GM23248 (cell line): Measurements from ENCODE around the gene RNF157.

Source experiments
- EZH2 ChIP-seq: fragments of 200-600 bp; sonication (generic); IDR thresholded peaks from 2 replicates; pipeline ENCODE4 v1.6.1; 2018; ENCODE audit warnings: antibody characterized with exemption, mild to moderate bottlenecking; ENCODE audit not compliant: insufficient read depth, poor library complexity, severe bottlenecking
- EZH2phosphoT487 ChIP-seq: fragments of 200-600 bp; sonication (generic); IDR thresholded peaks from 2 replicates; pipeline ENCODE4 v1.6.1; 2018; ENCODE audit warnings: antibody characterized with exemption, moderate library complexity, mild to moderate bottlenecking, low read depth; ENCODE audit not compliant: insufficient read depth

DNA sequence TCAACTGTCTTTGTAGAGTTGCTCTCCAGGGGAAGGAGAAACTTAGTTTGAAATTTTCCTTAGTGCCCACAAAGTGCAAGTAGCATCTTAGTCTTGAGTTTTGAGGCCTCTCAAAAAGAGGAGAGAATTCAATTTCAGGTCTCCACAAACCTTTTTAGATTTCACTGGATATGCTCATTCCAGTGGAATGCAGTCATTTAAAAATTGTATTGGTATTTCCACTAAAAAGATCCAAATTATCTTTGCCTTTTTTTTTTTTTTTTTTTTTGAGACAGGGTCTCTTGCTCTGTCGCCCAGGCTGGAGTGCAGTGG is 92.3 kb downstream of the RNF157 start:
- TF ChIP-seq EZH2phosphoT487 (no peak), EZH2 (no peak)
